DLD1 (cell line): Measurements from ENCODE around the gene PTPRM.

Source experiments
- in situ Hi-C: cut with HindIII; loops from 2 replicates; pipeline ENCODE4 v1.10.0; 2017; ENCODE audit warnings: low sequenced_read_pairs

PTPRM gene

GRCh38 chr18:8296886-8297616, 729.9 kb downstream of the PTPRM start:
- in situ Hi-C loops, result no loop called here

GRCh38 chr18:8298186-8298585, 731.1 kb downstream of the PTPRM start:
- in situ Hi-C loops, result no loop called here

DNA sequence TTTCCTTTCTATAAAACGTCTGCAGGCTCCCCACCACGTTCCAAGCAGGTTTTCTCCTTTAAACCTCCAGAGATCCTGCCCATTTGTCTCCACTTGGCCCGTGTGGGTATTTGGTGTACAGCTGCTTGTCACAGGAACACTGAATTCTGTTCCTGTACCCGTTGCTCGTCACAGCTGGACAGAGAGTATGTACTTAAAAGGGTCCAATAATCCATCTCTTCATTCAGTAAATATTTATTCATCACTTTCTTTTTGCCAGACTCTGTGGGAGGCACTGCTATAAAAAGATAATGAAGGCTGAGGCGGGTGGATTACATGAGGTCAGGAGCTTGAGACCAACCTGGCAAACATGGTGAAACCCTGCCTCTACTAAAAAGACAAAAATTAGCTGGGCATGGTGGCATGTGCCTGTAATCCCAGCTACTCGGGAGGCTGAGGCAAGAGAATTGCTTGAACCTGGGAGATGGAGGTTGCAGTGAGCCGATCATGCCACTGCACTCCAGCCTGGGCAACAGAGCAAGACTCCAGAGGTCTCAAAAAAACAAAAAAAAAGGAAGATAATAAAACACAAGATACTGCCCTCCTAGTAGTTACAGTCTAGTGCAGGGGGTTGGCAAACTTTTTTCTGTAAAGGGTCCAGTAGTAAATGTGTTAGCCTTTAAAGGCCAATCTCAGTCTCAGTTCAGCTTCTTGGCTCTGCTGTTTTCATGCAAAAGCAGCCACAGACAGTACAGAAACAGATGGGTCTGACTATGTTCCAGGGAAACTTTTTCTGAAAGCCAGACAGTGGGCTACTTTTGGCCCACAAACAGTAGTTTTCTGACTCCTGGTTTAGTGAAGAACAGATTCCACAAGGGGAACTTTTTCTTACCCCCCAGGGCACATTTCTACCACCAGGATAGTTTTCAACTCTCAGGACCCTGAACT, 732.2 kb downstream of the PTPRM start:
- in situ Hi-C loops, result no loop called here

GRCh38 chr18:8300751-8301410, 733.8 kb downstream of the PTPRM start:
- in situ Hi-C loops, result no loop called here

DNA sequence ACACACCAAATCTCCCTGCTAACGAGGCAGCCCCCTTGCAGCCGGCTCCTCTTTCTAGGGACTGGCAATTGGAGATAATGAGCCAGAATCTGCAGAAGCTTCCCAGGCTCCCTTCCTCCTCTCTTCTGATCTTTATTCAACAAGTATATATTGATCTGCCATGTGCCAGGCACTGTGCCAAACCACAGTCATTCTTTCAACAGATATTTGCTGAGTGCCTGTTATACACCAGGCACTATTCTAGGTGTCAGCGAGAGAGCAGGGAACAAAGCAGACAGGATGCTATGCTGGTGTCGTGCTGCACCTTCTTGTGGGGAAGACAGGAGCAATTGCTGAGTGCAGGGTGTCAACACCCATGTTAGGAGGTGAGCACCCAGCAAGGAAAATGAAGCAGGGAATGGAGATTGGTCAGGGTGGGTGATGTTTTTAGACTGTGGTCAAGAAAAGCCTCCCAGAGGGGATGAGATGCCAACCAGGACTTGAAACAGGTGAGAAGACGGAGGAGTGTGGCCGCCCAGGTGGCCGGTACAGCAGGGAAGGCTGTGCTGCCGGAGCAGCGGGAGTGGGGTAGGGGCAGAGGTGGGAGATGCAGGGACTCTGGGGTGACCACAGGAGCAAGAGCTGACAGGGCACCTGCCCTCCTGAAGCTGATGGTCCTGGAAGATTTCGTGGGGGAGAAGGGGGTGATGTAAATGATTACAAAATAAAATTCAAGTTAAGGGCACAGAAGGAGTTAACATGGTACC, 734.5 kb downstream of the PTPRM start:
- in situ Hi-C loops, result no loop called here

- in situ Hi-C loops, result no loop called here
Observed at GRCh38 chr18:8303151-8303755, 736.1 kb downstream of the PTPRM start.

- in situ Hi-C loops, result no loop called here
Observed at GRCh38 chr18:8307960-8308359, 740.8 kb downstream of the PTPRM start.

GRCh38 chr18:8313043-8313442, 745.9 kb downstream of the PTPRM start:
- in situ Hi-C loops, result no loop called here

- in situ Hi-C loops, result no loop called here
Observed at GRCh38 chr18:8314124-8314523, 747.0 kb downstream of the PTPRM start.

DNA sequence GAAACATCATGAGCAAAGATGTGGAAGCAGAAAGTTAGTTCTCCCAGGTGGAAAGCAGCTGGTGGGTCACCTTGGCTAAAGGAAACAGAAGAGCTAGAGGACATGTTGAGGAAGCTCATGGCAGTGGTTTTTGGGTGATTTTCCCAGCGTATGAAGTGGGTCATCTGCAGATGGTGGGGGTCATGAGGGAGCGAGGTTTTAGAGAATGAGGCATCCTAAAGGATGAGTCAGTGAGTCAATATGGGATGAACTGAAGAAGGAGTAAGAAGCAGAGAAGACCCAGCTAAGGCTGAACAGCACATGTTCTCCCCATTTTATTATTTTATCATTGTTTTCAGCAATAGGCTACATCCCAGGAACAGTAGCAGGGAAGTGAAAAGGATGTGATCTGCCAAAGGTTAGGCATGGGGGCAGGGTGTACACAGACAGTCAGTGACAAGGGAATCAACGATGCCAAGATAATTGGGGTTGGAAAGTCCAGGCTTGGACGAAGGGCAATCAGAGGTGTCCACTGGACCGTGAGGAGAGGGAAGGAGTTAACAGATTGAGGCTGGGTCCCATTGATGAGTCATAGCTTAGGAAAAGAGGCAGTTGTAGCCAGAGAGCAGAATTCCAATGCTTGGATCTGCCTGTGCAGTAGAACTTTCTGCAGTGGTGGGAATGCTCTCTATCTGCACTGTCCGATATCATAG, 752.8 kb downstream of the PTPRM start:
- in situ Hi-C loops, result no loop called here

- in situ Hi-C loops, result no loop called here
Observed at GRCh38 chr18:8322486-8322885, 755.4 kb downstream of the PTPRM start.

DNA sequence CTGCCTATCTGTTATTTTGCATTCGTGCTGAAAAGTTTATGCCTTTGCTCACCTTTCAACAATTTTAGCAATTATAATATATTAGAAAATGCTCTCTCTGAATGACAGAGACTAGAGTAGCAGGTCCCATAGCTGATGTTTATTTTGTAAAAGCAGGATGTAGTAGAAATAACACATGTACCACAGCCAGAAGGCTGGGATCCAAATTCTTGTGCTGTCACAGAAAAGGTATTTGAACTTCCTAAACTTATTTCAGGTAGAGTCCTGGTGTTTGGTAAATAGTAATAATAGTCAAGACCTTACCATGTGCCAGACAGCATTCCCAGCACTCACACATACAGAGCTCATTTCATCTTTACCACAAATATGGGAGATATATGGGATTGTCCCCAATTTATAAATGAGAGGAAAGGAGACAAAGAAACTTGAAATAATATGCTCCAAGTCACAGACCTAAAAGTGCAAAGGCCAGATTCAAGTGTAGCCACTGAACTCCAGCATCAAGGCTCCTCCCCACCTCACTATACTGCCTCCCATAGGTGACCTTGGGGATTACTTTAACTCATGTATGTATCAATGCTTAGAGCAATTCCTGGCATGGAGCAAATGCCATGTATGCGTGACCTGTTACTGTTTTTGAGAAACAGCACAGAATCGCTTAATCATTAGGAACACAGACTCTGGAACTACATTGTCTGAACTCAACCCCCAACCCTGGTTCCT, 757.4 kb downstream of the PTPRM start:
- in situ Hi-C loops, result no loop called here

DNA sequence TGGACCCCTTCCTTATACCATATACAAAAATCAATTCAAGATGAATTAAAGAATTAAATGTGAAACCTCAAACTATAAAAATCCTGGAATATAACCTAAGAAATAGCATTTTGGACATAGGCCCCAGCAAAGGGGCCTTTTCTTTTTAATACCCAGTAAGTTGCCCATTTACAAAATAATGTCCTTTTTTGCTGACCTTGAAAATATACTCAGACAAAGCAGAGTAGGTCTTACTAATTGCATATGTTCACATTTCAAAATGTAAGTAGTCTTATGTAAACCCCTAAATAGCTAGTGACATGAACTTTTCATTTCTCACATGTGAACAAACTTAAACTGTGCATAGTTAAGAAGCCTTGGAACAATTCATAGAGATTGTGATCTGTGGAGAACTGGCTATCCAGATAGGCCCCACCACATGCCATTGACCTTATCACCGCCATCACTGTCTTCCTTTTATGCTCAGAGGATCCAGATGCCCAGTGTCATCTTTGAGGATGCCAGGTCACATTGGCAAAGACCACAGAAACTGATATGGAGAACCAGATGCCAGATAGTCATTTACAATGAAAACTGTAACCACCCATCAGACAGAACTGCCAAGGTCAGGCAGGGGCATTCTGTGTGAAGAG, 759.8 kb downstream of the PTPRM start:
- in situ Hi-C loops, result no loop called here

GRCh38 chr18:8328126-8328525, 761.0 kb downstream of the PTPRM start:
- in situ Hi-C loops, result no loop called here

DNA sequence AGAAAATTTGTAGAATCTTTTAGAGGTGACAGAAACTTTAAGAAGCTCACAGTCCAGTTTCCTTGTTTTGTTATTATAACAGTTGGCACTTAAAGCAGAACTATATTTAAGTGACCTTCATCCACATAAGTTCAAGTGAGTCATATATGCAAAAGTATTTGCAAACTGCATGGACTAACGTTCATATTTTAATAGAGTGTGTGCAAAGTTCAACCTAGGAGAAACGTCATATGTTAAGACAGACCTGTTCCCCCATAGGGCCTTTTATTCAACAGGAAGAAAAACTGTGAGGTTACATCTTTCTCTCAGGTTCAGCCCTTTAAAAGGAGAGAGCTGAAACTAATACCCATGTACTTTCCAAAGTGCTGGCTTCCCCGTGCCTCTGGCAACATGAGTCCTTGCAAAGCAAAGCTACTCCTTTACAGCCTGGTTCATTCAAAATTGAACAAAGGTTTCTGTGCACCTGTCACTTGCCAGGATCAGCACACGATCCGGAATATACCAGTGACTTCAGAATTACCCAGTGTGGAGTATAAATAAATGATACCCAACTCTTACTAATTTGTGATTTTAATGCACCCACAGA, 762.2 kb downstream of the PTPRM start:
- in situ Hi-C loops, result no loop called here

GRCh38 chr18:8330575-8330974, 763.5 kb downstream of the PTPRM start:
- in situ Hi-C loops, result no loop called here

DNA sequence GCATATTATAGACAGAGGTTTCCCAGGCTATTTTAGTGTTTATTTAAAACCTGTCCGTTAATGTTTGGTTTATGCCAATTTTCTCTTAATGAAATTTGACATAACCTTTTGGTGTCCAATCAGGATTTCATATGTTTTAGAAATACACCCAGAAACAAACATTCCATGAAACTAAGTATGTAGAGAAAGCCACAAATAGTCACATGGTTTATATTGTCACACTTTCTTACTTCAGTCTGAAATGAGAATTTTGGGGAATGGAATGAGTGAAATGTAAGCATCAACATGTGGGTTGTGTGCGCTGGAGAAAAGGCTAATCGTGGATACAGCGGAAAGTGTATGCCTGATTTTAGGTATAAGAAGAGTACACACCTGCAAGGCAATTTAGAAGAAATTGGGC, 765.2 kb downstream of the PTPRM start:
- in situ Hi-C loops, result no loop called here

DNA sequence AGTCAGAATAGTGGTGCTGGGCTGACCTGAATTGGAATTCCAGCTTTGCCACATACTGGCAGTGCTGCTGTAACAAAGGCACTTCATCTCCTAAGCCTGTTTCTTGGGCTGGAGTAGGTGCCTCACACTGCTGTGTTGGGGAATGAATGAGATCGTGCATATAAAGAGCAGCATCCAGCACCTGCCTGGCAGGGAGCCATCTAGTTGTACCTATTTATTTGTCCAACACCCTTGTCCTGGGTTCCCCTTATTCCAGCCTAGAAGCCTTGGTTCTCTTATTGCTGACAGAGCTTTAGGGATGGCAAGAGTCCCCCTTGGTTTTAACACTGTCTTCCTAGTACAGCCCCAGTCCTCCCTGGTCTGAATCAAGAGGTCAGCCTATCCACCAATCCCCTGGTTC, 766.8 kb downstream of the PTPRM start:
- in situ Hi-C loops, result no loop called here
